Skin of body (tissue), 2 donors: Measurements from ENCODE around the gene FER1L5. TPM values are rescaled to one million over a fixed set of nuclear protein-coding genes. Genes with fewer than 3 reads are reported as not detected.
A peak's percentile ranks its signal among the peaks of the same experiment; 100 is the strongest.
"Not testable (repeated sequence)": the region's sequence is repeated elsewhere in the genome, so short reads cannot be mapped to it uniquely, and the experiment has no call there.

ENCODE experiments used
- DNase-seq: peaks from one replicate; lab custom pipeline; 2025; lab: John Stamatoyannopoulos, UW
- total RNA-seq: library from RNA; depleted of rRNA; stranded (reverse); fragments of >200 nt; gene quantifications from one replicate; pipeline ENCODE4 v1.2.3, GENCODE V29; 2014

FER1L5 gene
- total RNA-seq, 1 donor from 2014 or later: 0.10 TPM

DNA sequence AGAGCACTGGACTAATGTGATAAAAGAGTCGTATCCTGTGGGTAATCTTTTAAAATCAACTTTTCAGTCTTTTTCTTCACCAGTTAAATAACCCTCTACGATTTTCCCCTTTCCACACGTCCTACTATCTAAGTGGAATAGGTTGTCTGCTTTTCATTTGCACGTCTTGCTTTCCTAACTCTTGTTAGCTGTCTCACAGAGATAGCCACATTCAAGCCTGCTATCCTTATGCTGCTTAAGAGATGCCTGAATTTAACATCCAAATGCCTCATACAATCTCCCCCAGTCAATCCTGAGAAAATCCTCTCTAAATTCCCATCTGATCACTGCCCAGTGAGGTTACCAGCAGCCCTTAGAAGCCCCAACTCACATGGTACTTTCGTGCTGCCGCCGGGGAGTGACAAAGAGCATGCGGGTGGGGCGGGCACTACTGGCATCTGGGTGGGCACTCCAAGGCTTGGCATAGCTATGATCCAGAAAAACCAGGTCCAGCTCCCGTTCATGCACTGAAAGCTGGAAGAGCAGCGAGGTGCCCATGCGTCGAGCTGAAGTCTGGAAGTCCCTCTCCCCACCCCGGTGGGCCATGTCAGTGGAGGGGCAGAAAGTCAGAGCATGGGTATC lies 5.9 kb upstream of the FER1L5 start:
- no peak for DNase-seq

DNA sequence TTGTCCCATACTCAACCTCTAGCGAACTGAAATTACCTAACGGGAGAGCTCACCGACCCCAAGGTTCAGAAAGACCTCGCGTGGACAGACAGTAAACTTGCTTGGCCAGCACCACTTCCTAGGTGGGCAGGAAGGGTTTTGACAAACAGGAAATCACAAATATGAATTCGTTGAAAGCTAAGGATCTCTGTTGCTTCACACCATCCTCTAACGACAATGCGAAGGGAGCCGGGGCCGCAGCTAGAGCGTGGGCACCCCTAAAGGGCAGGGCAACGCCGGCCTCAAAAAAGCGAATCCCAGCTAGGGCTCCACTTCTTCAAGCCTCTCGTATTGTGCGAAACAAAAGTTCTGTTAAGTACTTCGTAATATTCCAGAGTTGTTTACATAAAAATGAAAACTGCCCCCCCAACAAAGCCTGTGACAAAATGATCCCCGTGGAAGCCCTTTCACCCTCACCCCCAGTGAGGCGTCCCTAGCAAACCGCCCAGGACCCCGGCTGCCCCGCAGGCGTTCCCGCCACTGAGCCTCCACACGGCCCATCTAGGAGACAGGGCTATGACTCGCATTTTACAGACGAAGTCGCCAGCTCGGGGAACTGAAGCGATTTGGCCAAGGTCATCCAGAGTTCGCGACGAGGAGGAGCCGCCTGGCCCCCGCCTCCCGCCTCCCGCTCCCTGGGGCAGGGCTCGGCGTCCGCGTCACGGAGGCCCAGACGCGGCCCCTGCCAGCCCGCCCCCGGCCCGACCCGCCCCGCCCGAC lies 5.0 kb upstream of the FER1L5 start:
- DNase-seq: peak; percentile 71

DNA sequence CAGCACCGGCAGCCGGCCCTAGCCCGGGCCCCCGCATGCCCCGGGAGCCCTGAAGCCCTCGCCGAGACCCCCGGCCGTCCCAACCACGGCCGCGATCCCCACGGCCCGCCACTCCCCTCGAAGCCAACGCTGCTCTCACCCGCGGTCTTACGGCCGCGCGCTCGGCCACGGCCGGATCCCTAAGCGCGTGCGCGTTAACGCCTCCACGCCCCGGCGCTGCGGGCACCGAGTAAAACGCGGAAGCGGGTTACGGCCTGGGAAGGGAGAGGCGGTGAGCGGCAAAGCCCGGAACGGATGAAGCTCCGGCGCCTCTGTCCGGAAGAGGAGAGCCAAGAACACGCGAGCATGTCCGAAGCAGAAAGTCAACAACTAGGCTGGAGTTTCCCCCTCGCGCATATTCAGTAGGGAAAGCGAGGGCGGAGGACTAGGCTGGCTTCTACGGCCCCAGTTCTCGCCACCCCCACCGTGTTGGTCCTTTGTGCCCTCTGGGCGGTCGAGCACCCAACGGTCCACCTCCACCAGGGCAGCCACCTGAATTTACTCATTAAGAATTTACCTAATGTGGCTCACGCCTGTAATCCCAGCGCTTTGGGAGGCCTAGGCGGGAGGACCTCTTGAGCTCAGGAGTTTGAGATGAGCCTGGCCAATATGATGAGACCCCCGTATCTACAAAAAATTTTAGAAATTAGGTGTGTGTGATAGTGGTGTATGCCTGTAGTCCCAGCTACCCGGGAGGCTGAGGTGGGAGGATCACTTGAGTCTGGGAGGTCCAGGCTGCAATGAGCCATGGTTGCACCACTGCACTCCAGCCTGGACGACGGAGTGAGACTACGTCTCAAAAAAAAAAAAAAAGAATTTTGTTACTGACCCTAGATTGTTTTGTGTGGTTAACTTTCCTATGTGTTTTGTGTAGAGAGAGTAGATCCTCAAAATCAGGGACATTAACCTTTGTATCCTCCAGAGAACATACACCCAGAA lies 4.1 kb upstream of the FER1L5 start, which contains the start of gene KANSL3:
KANSL3 (minus strand) TSS at position 169 of the 978 bp plus-strand sequence. CDS start 1,177 bp downstream, outside the sequence.
- peak; percentile 89 for DNase-seq

DNA sequence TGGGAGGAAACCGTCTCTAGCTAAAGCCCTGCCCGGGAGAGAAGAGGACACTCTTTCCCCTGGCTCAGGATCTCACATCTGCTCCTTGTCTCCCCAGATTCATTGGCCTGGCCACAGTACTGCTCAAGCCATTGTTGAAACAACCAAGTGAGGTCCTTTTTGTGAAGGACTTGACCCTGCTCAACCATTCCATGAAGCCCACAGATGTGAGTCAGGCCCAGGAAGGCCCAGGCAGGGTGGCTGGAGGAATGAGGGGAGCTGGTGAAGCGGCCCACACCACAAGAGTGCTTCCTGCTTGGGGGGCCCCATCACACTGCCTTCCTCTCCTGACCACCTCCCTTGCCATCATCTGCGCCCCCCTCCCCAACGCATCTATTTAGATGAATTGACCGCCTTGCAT lies 5.1 kb downstream of the FER1L5 start:
- DNase-seq: no peak

DNA sequence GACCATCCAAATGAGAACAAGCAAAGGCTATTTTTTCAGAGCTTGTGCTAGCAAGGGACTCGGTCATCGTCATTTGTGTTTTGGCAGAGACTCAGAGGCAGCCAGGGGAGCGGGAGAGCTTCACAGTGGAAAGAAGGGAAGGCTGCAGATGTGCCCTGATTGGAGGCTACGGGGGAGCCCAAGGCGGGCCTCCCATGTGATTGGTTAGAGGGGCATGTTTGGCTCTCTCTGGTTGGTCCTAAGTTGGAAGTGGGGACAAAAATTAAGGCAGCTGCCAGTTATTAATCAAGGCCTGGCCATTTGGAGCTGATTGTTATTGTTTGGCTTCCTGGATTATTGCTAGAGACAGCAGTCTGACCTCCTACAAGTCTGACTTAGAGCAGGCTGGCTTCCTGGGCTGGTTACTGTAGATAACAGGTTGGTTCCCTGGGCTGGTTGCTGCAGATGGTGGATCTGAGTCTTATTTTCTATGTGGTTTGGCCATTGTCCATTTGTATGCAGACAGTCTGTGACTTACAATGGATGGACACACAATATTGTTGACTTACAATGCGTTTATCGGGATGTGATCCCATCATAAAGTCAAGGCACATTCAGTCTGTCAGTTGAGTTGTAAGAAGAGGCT lies 5.9 kb downstream of the FER1L5 start:
- DNase-seq: no peak

DNA sequence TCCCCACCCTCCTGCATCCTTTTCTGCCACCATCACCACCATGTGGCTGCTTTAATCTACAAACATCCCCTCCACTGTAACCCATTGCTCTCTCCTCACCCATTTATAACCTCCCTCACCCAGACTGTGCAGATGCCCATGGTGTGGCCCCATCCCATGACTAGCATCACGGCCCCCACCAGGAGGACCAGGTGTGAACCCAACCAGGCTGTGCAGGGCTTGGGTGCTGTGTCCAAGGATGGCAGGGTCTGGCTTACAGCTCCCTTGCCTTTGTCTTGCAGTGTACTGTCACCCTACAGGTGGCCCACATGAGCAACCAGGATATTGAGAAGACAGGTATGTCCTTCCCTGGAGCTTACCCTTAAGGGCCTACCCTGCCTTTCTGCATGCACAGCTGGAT lies 6.8 kb downstream of the FER1L5 start:
- no peak for DNase-seq

DNA sequence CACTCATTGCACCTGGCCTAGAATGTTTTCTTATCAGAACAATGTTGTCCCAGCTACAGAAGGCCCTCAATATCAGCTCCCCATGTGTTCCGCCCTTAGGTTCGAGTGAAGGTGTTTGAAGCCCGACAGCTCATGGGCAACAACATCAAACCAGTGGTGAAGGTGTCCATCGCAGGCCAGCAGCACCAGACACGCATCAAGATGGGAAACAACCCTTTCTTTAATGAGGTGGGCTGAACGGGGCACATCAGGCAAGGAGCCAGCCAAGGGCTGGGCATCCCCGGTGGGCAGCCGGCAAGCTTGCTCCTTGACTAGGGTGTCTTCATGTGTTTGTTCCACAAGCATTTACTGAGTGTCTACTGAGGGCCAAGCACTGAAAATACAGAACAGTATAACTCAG lies 9.2 kb downstream of the FER1L5 start:
- no peak for DNase-seq

DNA sequence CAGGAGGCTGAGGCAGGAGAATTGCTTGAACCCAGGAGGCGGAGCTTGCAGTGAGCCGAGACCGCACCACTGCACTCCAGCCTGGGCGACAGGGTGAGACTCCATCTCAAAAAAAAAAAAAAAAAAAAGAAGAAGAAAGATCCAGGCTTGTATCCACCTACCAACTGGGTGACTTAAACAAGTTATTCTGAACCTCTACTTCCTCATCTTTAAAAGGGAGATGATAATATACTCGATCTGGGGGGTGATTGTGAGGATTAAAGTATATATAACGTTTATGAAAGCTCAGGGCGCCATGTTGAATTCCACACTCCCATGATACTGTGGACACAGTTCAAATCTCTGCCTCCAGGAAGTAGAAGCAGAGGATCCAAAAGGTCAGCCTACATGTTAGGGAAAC lies 12.2 kb downstream of the FER1L5 start:
- DNase-seq: not testable (repeated sequence)

DNA sequence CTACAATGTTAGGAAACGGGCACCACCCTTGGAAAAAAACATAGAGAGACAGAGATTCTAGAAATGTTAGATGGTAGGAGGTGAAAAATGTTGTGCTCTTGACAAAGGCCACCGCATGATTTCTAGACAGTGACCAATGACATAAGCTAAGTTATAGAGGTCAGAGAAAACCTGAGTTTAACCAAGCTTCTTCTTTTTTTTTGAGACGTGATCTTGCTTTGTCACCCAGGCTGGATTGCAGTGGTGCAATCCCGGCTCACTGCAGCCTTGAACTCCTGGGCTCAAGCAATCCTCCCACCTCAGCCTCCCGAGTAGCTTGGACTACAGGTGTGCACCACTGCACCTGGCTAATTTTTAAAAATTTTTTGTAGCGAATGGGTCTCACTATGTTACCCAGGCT lies 13.0 kb downstream of the FER1L5 start:
- no peak for DNase-seq

DNA sequence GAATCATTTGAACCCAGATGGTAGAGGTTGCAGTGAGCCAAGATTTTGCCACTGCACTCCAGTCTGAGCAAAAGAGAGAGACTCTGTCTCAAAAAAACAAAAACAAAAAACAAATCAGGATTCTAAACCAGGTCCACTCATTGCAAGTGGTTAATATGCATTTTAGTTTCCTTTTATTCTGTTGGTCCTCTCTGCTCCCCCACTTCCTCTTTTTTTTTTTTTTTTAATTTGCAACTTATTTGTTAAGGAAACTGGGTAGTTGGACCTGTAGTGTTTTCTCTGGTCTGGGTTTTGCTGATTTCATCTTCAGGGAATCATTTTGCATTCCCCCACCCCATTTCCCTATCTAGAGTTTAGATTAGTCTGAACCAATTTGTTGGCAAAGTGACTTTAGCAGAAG lies 14.0 kb downstream of the FER1L5 start:
- DNase-seq: no peak

DNA sequence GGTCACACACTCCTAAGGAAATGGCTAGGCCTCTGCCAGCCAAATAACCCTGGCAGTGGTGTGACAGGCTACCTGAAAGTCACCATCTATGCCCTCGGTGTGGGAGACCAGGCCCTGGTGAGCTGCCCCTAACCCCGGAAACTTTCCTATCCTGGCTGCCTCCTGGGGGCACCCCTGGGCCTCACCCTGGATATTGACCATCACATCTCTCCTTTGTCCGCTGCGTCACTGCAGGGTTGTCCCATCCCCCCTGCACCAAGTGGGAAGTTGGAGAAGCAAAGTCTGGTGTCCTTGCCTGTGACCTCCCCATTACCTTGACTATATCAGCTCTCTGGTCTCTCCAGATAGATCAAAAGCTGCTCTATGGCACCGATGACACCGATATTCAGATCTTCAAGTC lies 18.8 kb downstream of the FER1L5 start:
- no peak for DNase-seq

DNA sequence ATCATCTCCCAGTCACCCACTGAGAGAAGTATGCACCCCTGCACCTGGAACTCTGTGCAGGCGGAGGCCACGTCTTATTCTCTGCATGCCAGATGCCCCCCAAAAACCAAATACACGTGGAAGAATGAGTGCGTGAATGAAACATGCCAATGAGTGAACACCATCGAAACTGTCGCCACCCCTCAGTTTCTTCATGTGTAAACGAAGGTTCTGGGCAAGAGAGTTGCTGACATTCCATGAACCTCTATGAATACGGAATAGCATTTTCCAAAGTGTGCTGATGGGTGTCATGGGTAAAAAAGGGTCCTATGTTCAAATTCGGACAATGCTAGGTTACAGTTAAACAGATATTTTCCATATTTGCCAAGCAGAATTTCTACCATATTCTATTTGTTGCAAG lies 19.8 kb downstream of the FER1L5 start:
- DNase-seq: no peak

DNA sequence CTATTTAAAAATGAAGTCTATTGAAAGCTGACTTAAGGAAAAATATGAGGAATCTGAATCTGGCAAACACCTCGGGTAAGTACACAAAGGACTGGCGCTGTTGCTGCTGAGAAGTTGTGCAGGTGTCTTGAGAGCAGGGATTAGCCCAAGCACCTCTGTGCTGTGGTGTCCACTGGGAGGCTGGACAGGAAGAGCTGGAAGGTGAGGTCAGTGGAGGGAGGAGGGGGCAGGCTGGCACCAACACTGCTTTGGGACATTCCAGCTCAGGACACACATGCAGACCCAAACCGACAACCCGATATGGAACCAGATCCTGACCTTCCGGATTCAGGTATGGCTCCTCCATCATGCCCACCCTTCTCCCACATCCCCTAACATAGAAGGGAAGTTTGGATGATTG lies 20.6 kb downstream of the FER1L5 start:
- DNase-seq: no peak

DNA sequence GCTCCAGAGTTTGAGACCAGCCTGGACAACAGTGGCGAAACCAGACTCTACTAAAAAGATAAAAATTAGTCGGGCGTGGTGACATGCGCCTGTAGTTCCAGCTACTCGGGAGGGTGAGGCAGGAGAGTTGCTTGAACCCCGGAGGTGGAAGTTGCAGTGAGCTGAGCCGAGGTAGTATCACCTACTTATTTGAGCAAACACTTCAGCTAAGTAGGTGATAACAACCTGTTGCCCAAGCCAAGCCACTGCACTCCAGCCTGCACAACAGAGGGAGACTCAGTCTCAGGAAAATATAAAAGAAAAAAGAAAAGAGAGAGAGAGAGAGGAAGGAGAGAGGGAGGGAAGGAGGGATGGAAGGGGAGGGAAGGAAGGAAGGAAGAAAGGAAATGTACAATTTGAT lies 21.3 kb downstream of the FER1L5 start:
- no peak for DNase-seq

DNA sequence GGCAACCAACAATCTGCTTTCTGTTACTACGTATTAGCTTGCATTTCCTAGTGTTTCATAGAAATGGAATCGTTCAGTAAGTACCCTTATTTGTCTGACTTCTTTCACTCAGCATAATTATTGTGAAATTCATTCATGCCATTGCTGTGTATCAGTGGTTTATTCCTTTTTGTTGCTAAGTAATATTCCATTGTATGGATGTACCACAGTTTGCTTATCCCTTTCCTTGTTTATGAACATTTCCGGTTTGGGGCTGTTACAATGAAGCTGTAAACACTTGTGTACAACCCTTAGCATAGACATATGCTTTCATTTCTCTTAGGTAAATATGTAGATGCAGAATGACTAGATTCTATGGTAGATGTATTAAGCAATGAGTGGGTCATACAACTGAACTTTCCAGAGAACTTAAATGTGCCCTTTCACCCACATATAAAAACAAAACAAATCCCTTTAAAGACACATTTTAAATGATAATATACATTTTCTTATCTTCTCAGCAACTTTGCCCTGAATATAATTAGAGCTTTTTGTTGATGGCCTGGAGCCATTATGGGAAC lies 21.9 kb downstream of the FER1L5 start:
- DNase-seq: no peak

DNA sequence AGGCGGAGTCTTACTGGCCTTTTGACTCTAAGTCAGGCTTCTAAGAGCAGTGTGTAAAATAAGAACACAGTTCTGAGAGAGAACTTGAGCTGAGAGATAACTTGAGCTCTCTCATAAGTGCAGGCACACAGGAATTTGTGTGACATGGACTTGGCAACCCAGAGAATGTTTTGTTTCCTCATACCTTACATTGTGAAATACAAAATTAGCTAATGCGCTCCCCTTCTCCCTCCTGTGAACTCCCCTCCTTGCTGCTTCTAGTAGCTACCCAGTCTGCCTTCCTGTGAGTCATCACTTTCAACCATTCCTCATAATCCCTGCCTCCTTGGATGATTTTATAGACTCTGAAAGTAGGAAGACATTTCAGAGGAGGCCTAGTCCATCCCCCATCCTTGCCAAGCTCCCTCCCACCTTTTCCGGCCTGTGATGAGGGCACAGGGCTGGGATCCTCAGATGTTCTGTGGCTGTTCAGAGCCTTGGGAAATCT lies 22.6 kb downstream of the FER1L5 start:
- no peak for DNase-seq

DNA sequence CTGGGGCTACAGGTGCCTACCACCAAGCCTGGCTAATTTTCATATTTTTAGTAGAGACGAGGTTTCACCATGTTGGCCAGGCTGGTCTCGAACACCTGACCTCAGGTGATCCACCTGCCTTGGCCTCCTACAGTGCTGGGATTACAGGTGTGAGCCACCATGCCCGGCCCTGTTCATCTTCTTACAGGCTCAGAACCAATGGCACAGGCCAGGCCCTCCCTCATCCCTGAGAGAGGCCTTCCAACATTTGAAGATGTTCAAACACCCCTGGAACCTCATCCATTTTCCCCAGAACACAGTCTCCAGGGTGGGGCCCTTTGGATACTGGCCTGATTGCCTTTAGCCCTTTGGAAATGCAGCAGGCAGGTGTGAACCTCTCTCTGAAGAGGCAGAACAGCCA lies 23.2 kb downstream of the FER1L5 start:
- not testable (repeated sequence) for DNase-seq

DNA sequence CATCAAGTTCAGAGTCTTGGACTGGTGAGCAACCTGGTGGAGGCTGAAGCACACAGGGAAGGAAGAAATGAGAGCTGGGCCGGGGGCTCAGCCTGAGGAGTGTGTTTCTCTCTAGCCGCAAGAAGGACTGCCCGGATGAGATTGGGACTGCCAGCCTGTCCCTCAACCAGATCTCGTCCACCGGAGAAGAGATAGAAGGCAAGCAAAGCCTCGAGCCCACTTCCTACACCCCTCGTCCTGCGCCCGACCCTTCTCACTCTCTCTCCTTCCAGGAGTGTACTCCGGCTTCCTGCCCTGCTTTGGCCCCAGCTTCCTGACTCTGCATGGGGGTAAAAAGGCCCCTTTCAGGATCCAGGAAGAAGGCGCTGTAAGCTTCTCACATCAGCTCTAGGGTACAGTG lies 26.2 kb downstream of the FER1L5 start:
- DNase-seq: no peak

DNA sequence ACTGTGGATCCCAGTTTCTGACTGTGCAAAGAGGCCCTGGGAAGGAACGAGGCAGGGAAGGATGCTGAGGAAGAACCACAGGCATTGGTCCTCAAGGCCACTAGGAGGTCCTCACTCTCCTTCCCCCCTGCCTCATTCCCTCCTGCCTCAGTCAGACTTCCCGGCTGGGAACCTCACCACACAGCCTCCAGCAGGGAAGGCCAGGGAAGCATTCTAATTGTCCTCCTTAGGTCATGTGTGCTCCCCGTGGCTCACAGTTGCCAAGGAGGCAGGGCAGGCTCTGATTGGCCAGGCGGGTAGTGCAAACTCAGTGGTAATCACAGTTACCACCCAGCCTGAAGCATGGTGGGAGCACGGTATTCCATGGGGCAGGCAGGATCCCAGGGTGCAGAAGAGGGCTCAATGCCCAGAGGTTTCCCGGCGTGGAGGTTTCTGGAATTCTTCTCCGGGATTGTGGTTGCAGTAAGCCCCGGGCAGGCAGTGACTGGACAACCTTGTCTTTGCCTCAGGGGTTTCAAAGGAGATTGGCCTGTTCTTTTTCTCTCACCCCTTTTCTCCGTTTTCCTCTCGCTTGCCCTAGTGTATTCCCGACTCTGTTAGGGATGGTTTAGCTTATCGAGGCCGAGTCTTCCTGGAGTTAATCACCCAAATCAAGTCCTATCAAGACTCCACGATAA lies 27.1 kb downstream of the FER1L5 start:
- no peak for DNase-seq

DNA sequence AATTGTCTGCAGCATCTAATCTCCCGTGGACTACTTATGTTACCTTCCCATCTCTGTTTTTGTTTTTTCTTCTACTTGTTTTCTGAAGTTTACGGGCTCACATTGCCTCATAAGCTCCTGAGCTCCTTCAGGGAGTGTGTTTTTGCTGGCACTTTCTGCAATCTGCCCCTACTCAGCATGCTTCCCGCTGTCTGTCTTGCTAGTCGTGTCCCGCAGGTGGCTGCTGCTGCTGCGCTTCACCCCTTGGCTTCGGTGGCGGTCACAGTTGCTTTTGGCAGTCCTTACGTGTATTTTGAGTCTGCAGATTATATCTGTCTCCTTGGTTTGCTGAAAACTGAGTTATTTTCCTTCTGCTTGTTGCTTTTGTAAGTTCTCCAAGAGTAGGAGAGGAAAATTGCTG lies 37.3 kb downstream of the FER1L5 start:
- no peak for DNase-seq
